Psoas muscle (tissue), 8 donors: ENCODE measurements around the gene EMX1. TPM values are rescaled to one million over a fixed set of nuclear protein-coding genes. Genes with fewer than 3 reads are reported as not detected.

Experiments used
- ATAC-seq, 4 donors: fragments of 200-7000 bp; cut with Tn5 transposase; one replicate each; pipeline ENCODE4 v1.9.1; 2020; ENCODE audit warnings: moderate library complexity in 3 of 4, mild to moderate bottlenecking in 2 of 4
- DNase-seq, 2 donors: peaks; one replicate each; pipeline ENCODE4 v3.0.0-alpha.2; 2020
- H3K27ac ChIP-seq: fragments of 200-600 bp; one replicate; pipeline ENCODE4 v1.8.0; 2022
- H3K27me3 ChIP-seq, 3 donors: fragments of 200-600 bp in 1 of 3; one replicate each; pipeline versions ENCODE4 v1.6.1 to v1.8.0; 2013 to 2022; ENCODE audit warnings: low read length in 2 of 3, mild to moderate bottlenecking in 2 of 3, moderate library complexity in 1 of 3; ENCODE audit not compliant: insufficient read depth in 3 of 3
- H3K36me3 ChIP-seq, 2 donors: fragments of 200-600 bp in 1 of 2; one replicate each; pipeline versions ENCODE4 v1.6.1 to v1.8.0; 2013 to 2022; ENCODE audit warnings: low read depth in 1 of 2, mild to moderate bottlenecking in 1 of 2, moderate library complexity in 1 of 2; ENCODE audit not compliant: insufficient read depth in 1 of 2
- H3K4me1 ChIP-seq: fragments of 200-600 bp; one replicate; pipeline ENCODE4 v1.8.0; 2022
- H3K4me3 ChIP-seq: fragments of 200-600 bp; one replicate; pipeline ENCODE4 v1.8.0; 2022; ENCODE audit warnings: mild to moderate bottlenecking
- H3K9me3 ChIP-seq: fragments of 200-600 bp; one replicate; pipeline ENCODE4 v1.8.0; 2022
- WGBS, 3 donors: extraction: QIAGEN DNeasy Blood & Tissue Kit; methylation state at CpG; one replicate each; pipeline versions ENCODE4 v1.1.6 to v1.1.7; 2013; 5-methylcytosine and 5-hydroxymethylcytosine counted together
- intact Hi-C, 2 donors: fragments of 100-400 bp; cut with DNase I; formaldehyde crosslinking; loops; one replicate each; pipeline versions ENCODE4 v1.11.0 to v1.14.2; 2022
- polyA plus RNA-seq, 3 donors: library from polyadenylated mRNA; stranded (reverse); fragments of 200-250 nt; gene quantifications; one replicate each; pipeline ENCODE4 v1.2.3, GENCODE V29; 2013
- total RNA-seq, 4 donors: library from RNA; stranded (reverse); fragmentation: NEBNext Ultra II Directional in 2 of 4; extraction: Animal tissue kit (Norgen Biotek cat#: 25700) in 2 of 4; gene quantifications; one replicate each; pipeline versions ENCODE4 v1.2.1 to v1.2.4, GENCODE V29; 2021 to 2023
- TF ChIP-seq, protein P1 (sequence below): fragments of 200-600 bp; IDR thresholded peaks from one replicate; pipeline ENCODE4 v1.8.0; 2022; ENCODE audit warnings: antibody characterized with exemption
- donor health status: healthy with polysubstance abuse.
- donor health status: DM: no; HTN: no; CAD: no; lungs with moderate emphysema.
- donor health status: Bipolar disorder and iron deficiency.
- donor health status: healthy.
- donor health status: DM: yes; HTN: yes; CAD: no.
- donor health status: DM: no; HTN: no; CAD: no.
- donor health status: DM: no; HTN: no; CAD: no.
- donor health status: DM: yes; HTN: yes; CAD: no.

Gene EMX1
- total and polyA plus RNA-seq, 7 donors, result 0.01 TPM; not detected in 6

DNA sequence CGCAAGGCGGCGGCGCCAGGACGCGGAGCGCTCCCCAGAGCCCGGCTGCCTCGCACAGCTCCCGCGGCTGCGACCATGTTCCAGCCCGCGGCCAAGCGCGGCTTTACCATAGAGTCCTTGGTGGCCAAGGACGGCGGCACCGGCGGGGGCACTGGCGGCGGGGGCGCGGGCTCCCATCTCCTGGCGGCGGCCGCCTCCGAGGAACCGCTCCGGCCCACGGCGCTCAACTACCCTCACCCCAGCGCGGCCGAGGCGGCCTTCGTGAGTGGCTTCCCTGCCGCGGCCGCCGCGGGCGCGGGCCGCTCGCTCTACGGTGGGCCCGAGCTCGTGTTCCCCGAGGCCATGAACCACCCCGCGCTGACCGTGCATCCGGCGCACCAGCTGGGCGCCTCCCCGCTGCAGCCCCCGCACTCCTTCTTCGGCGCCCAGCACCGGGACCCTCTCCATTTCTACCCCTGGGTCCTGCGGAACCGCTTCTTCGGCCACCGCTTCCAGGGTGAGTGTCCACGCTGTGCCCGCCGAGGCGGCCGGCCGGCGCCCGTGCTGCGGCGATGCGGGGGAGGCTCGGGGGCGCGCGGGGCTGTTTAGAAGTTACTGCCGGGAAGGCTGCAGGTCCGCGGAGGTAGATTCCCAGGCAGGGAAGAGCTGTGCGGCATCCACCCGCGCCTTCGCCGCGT, 696 bp downstream of the EMX1 start:
- 1% methylated on average over 44 to 89 of the region's 89 CpGs for WGBS, 3 donors
- DNase-seq (no peak), ATAC-seq (peak in 2 of 4 donors; percentile 10 to 25)
- TF ChIP-seq, protein P1, sequence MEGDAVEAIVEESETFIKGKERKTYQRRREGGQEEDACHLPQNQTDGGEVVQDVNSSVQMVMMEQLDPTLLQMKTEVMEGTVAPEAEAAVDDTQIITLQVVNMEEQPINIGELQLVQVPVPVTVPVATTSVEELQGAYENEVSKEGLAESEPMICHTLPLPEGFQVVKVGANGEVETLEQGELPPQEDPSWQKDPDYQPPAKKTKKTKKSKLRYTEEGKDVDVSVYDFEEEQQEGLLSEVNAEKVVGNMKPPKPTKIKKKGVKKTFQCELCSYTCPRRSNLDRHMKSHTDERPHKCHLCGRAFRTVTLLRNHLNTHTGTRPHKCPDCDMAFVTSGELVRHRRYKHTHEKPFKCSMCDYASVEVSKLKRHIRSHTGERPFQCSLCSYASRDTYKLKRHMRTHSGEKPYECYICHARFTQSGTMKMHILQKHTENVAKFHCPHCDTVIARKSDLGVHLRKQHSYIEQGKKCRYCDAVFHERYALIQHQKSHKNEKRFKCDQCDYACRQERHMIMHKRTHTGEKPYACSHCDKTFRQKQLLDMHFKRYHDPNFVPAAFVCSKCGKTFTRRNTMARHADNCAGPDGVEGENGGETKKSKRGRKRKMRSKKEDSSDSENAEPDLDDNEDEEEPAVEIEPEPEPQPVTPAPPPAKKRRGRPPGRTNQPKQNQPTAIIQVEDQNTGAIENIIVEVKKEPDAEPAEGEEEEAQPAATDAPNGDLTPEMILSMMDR, result no peak
- Histone ChIP-seq H3K36me3 (no peaks in the 10 kb centered on the region), H3K4me1 (peaks cover 38% of the 10 kb centered on the region), H3K27ac (no peak overlapping the region), H3K9me3 (no peaks in the 10 kb centered on the region), H3K27me3 (peaks cover 0 to 98% (median 85%) of the 10 kb centered on the region in 3 donors), H3K4me3 (peak overlapping the region; percentile 66)
- intact Hi-C loops, result no loop called here

DNA sequence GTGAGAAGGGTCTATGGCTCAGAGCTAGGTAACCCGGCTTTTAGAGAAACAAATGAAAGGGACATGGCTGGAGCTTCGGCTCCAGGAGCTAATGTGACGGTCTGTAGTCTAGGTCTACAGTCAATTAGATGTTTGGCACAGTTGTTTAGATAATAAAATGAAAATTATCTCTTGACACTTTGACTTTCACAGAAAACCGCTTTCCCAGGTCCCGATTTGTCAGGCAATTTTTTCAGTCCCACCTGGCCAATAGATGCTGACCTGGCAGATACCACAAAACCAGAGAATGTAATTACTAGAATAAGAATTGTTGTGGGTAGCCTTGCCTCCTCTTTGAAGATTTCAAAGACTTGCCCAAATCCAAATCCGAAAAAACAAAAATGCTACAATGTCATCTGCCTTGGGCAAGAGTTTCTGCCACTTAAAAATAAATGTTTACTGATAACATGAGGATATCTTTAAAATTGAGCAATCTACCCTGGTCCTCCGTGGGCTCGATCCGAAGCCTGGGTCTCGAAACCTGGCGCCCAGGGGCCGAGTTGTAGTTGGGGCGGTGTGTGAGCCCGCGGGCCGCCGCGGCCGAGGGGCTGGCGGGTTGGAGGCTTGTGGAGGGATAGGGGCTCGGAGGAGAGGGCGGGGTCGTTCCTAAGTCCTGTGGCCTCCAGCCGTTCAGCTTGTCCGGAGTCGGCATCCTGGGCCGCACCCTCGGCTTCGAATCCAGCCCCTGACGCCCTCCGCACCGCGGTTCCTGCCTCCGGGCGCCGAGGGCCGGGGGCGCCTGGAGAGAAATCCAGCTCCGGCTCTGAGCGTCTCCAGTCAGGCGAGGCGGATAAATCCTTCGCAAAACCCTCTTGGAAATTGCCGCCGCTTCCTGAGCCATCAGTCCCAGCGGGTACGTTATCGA, 2.3 kb downstream of the EMX1 start:
- intact Hi-C loops, result no loop called here
- WGBS, 3 donors, result 5 to 6% (median 6%) methylated on average over 48 of the region's 48 CpGs
- peaks cover 42% of the 10 kb centered on the region for H3K4me1 ChIP-seq
- DNase-seq, result no peak
- no peak overlapping the region for H3K27ac ChIP-seq
- peak overlapping the region; percentile 51 for H3K4me3 ChIP-seq
- ATAC-seq, result no peak
- H3K27me3 ChIP-seq, result peaks cover 0 to 98% (median 83%) of the 10 kb centered on the region in 3 donors
- TF ChIP-seq, protein P1, result no peak
- H3K36me3 ChIP-seq, result no peaks in the 10 kb centered on the region
- H3K9me3 ChIP-seq, result no peaks in the 10 kb centered on the region

DNA sequence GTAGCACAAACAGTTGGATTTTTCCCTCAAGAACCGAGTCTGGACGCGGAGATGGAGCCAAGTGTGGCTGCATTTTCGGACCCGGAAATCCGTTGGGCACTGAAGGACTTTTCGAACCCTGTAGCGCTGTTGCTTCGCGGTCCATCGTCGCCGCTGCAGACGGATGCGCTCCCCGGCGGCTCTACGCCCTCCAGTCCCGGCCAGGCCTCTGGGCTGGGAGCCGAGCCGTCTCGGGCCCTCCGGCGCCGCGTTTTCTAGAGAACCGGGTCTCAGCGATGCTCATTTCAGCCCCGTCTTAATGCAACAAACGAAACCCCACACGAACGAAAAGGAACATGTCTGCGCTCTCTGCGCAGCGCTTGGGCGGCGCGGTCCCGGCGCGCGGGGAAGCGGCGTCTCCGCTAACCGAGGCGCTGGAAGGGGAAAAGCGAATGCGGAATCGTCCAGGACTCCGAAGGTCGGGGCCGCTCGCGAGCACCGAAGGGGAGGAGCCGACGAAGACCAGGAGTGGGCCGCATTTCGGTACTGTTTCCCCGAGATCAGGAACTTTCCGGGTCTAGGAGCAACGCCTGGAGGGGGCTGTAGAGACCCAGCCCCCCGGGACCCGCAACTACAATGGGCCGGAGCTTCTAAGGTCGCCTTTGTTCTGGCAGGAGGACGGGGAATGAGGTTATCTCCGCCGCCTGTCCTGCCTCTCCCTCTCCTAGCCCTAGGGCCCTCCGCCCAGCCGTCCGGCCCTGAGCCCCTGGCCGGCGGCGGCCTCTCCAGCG, 3.2 kb downstream of the EMX1 start:
- ATAC-seq, result no peak
- Histone ChIP-seq H3K4me1 (peaks cover 45% of the 10 kb centered on the region), H3K9me3 (no peaks in the 10 kb centered on the region), H3K27ac (no peak overlapping the region), H3K36me3 (no peaks in the 10 kb centered on the region), H3K27me3 (peaks cover 0 to 98% (median 83%) of the 10 kb centered on the region in 3 donors), H3K4me3 (peak overlapping the region; percentile 51)
- no peak for DNase-seq
- TF ChIP-seq, protein P1, result no peak
- WGBS, 3 donors, result 3 to 4% (median 4%) methylated on average over 77 of the region's 77 CpGs
- intact Hi-C loops, result no loop called here

DNA sequence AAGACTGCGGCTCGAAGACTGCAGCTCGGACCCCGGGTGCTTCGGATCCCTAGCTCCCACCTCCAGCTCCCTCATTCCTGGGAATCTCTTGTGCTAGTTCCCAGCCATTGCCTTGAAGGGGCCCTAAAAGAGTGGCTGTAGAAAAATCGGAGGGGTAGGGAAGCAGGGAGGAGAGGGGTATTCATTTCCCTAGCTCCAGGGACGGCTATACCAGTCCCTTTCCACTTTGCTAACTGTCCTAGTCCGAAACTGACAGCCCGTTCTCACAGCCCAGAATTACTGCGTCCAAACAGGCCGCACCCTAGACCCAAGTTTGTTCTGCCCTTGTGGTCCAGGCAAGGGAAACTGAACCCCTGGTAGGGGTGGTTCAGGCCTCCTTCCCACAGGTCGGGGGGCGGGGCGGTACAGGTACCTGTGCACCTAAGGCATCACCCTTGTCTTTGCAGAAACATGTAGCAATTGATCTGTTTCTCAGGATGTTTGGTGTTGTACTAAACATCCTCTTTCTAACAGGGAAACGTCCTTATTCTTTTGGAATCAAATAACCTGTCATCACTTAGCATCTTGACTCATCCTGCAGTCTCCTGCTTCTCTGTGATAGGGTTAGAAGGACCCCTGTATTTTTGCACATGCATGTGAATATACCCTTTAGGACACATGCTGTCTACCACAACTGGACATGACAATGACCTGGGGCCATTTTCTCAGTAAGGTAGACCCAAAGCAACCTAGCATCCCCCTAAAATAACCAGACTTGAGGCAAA, 4.0 kb downstream of the EMX1 start:
- Histone ChIP-seq H3K27ac (no peak overlapping the region), H3K9me3 (no peaks in the 10 kb centered on the region), H3K4me3 (no peak overlapping the region), H3K4me1 (peaks cover 37% of the 10 kb centered on the region), H3K36me3 (no peaks in the 10 kb centered on the region), H3K27me3 (peaks cover 0 to 98% (median 78%) of the 10 kb centered on the region in 3 donors)
- DNase-seq (no peak), ATAC-seq (no peak)
- intact Hi-C loops, result no loop called here
- TF ChIP-seq, protein P1, result no peak
- WGBS, 3 donors, result 29 to 46% (median 42%) methylated on average over 15 of the region's 15 CpGs
